NCI-H526 (cell line): ENCODE measurements around the gene ASPM.
A peak's percentile ranks its signal among the peaks of the same experiment; 100 is the strongest.

Source experiments
- DNase-seq, 2 experiments: peaks; one replicate each; lab custom pipeline; 2025; lab: John Stamatoyannopoulos, UW

Gene ASPM, protein sequence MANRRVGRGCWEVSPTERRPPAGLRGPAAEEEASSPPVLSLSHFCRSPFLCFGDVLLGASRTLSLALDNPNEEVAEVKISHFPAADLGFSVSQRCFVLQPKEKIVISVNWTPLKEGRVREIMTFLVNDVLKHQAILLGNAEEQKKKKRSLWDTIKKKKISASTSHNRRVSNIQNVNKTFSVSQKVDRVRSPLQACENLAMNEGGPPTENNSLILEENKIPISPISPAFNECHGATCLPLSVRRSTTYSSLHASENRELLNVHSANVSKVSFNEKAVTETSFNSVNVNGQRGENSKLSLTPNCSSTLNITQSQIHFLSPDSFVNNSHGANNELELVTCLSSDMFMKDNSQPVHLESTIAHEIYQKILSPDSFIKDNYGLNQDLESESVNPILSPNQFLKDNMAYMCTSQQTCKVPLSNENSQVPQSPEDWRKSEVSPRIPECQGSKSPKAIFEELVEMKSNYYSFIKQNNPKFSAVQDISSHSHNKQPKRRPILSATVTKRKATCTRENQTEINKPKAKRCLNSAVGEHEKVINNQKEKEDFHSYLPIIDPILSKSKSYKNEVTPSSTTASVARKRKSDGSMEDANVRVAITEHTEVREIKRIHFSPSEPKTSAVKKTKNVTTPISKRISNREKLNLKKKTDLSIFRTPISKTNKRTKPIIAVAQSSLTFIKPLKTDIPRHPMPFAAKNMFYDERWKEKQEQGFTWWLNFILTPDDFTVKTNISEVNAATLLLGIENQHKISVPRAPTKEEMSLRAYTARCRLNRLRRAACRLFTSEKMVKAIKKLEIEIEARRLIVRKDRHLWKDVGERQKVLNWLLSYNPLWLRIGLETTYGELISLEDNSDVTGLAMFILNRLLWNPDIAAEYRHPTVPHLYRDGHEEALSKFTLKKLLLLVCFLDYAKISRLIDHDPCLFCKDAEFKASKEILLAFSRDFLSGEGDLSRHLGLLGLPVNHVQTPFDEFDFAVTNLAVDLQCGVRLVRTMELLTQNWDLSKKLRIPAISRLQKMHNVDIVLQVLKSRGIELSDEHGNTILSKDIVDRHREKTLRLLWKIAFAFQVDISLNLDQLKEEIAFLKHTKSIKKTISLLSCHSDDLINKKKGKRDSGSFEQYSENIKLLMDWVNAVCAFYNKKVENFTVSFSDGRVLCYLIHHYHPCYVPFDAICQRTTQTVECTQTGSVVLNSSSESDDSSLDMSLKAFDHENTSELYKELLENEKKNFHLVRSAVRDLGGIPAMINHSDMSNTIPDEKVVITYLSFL (N-terminal part only)

DNA sequence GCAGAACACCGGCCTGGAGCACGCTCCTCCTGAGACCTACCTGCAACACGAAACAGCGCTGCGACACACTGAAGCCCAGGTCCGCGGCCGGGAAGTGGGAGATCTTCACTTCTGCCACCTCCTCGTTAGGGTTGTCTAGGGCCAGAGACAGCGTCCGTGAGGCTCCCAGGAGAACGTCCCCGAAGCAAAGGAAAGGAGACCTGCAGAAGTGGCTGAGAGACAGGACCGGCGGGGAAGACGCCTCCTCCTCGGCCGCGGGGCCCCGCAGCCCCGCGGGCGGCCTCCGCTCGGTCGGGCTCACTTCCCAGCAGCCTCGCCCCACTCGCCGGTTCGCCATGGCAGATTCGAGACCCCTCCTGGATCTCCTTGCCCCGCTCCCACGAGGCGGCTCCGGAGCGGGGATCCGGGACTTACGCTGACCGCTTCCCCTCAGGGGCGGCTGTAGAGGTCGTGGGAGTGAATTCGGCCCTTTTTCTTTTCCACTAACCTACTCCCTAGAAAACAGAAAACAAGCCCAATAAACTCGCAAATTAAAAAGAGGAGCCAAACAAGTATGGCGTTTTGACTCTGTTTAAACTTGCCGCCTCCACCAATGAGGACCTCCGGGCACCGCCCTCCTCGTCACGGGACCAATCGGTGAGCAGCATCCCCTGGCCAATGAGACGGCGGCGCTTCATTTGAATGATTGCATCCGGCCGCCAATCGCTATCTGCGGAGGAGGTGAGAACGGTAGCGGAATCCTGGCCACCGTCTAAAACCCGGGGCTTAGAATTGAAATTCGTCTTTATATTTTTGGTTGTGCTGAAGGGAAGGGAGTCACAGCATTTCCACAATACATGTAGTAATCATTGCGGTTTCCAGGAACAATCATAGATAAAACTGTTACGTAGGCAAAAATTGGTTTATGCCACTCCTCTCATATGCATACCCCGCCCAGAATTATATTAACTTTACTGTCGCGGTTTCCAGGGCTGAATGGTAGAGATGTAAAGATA is at the start of gene ASPM:
TSS of gene ASPM (minus strand) at position 569 of the 995 bp plus-strand sequence. CDS start at position 337, 232 bp downstream.
- peak; percentile 86 to 92 for DNase-seq

DNA sequence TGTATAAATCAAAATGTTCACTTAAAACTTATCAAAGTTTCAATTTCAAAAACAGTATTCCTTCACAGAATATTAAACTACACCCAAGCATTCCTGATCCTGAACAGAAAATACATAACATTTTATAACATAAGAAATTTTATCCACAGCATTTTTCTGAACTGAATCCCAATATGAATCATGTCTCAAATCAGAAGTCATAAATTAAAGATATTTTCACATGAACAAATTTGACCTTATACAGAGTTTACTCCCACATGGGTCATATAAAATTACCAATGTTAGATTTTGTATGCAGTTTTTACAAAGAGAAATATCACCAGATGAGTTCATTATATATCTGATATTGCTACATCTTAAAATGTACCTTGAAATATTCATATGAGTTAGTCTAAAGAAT is 48.6 kb upstream of the ASPM start:
- no peak for DNase-seq

DNA sequence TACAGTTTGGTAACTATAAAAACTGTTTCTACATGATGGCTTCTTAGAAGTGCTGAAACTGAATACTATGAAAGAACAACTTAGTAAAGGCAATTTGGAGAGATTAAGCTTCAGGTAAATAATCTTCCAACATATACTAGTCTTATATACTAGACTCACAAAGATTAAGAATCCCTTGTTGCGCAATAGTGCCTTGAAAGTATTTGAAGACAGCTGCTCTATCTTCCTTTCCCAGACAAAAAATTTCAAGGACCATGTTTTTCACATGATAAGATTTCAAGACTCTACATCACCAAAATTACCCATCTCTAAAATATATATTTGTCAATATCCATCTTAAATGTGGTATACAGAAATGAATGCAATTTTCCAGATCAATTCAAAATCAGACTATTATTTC is 37.7 kb upstream of the ASPM start:
- no peak for DNase-seq

DNA sequence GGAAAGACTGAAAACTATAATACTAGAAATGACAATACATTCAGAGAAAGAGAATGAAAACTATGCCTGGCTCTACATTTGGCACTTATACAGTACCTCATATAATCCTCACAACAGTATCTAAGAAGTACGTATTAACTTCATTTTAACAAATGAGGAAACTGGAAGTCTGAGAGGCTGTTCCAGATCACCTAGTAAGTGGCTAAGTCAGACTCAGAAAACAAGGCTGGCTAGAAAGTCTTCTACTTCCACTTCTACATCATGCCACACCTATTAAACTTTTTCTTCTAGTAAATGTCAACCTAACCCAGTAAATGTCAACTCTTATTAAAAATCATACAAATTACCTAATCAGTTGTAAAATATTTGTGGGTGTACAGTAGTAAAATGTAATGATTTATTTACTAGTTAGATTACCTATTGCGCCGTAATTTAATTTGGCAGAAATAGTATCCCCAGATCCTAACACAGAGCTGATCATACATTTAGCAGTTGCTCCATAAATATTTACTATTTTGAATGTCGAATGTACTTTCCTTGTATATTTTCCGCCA is 36.8 kb upstream of the ASPM start:
- no peak for DNase-seq

DNA sequence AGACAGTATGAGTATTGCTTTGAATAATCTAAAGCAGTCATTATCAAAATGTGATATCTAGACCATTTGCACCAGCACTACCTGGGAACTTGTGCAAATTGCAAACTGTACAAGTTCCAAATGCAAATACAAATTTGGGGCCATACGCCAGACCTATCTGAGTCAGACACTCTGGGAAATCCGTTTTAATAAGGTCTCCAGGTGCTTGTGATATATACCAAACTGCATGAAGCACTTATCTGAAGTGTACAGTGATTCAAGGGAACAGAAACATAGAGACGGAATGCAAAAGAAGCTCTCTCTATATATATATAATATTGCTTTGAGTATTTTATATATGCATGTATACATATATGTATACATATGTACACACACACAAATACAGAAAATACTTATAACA is 36.2 kb upstream of the ASPM start:
- no peak for DNase-seq

DNA sequence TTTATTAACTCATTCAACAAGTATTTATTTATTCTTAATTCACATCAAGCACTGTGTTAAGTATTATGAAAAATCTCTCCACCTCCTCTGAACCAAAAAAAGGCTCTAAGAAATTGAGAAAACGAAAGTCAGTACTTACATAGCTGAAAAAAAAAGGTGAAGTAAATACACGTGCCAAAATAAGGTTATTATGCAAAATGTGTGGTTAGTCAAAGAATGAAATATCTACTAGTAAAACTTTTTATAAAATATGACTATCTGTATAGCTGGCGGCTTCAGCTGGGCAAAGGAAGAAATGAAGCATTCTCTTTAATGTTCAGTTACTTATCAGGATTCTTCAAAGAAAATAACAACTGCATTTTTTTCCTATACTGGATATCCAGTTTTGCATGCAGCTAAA is 35.5 kb upstream of the ASPM start:
- DNase-seq: no peak

DNA sequence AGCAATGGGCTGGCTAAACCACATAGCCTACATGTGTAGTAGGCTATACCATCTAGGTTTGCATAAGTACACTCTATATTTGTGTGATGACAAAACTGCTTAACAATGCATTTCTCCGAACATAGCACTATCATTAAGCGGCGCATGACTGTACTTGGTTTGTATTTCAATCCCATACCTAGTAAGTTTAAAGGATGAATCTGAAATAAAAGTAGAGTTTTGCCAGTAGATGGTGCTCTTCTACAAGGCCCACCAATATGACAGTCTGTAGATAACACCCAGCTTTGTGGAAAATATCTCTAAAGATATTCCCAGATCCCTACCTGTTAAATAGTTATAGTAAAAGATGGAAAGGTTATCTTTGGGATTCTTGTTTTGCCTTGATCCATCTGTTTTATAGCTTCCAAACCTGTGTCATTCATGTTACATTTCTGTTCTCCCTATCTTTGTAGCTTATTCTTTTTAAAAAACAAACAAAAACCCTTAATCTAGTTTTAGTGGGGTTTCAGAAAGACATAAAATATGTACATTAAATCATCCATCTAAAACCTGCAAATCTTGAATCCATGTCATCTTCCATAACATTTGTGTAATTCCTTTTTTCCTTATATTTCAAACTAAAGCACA is 33.9 kb upstream of the ASPM start:
- DNase-seq: peak; percentile 55 to 77

DNA sequence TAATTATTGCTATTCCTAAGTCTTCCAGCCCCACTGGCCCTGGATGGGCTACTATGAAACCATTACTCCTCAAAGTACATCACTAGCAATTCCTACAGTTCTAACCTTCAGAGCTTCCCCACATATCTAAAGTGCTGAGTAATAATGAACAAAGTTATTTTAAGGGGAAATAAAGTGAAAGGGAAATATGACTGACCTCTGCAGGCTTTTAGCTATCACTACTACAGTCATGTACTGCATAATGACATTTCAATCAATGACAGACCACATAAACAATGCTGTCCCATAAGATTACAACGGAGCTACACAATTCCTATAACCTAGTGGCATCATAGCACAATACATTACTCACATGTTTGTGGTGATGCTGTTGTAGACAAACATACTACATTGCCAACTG is 32.5 kb upstream of the ASPM start:
- no peak for DNase-seq

DNA sequence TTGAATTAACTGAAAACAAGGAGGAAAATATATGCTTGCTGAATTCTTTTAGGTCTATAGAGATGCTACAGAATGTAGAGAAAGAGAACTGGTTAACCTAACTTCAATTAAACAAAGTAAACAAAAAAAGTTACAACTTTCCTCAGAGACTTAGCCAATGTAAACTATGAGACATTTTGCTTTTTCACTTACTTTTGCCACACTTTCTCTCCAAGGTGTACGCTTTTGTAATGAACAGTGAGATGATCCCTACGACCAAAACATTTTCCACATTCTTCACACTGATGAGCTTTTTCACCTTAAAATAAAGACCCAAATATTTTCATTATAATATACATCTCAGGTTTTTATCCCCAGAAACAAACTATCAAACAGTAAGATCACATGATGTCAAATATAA is 28.3 kb upstream of the ASPM start:
- DNase-seq: no peak

DNA sequence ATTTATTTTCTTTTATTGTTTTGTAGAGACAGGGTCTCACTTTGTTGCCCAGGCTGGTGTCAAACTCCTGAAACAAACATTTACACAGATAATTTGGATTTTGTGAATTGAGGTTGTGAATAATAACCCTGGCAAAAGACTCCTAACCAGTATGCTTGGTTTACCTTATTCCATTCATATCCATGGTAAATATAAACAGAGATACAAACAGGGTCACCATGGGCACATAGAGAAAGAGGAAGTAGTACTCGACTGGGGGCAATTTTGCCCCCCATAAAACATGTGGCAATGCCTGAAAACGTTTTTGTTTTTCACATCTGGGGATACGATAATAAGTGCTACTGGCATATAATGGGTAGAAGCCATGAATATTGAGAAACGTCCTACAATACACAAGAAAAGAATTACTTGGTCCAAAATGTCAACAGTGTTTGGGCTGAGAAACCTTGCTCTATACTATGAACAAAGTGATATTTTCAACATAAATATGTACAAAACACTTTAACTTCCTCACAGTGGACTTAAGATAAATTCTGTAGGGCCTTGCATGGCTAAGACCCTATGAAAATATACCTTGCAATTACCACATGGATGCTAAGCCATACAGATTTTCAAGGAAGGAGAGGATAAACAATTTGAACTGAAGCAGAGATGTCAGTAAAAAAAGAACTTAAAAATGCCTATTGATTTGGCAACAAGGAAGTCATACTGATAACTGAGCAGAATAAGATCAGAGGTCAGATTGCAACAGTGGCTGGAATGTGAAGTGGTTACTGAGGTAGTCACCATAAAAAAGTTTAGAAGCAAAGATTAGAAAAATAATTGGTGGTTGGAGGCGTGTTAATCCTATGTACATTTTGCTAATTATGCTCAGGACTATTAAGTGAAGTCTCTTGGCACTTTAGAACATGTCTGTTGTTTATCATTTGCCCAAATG is 27.4 kb upstream of the ASPM start:
- DNase-seq: no peak

DNA sequence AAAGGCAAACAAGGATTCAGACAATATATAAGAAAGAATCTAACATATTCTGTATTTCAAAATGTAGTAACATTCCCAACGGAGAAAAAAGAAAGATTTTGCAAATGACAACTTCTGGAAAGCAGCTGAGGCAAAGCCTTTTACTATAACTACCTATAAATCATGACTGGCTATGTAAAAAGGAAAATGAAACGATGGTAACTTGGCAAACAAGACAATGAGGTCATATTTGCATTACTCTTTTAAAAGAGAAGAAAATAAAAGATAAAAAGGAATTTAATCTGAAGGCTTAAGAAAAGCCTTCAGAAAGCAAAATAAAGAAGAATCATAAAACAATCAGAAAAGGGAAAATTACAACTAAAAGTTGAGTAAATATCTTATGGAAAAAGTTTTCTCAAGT is 25.1 kb upstream of the ASPM start:
- DNase-seq: no peak

DNA sequence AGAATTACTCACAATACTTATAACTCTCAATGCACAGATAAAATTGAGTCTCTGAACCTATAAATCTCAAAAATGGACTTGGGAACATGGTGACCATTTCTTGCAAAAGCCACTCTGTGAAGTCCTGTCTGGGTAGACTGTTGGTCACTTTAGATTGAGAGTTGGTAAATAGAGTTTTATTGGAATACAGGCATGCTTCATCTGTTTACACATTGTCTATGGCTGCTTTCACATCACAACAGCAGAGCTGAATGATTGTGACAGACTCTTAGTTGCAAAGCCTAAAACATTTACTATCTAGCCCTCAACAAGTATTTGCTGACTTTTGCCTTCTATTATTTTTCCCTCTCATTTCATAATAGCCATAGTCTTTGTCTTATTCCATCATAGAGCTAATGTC is 24.1 kb upstream of the ASPM start:
- no peak for DNase-seq

DNA sequence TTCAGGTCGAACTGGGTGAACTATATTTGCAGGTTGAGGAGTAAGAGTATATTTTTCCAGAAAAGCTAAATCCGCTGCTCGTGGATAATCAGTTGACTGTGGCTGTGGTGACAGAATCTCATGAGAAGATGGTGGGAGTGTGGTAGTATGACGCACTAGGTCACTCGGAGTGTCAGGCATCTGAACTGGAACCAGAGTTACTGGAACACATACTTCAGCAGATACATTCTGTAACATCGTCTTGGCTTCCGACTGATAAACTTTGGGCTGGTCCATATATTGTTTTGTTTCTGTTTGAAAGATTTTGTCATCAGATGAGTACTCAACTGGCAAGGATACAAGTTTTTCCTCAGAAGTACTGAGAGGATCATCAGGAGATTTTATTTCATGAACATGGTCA is 13.0 kb upstream of the ASPM start:
- DNase-seq: no peak

DNA sequence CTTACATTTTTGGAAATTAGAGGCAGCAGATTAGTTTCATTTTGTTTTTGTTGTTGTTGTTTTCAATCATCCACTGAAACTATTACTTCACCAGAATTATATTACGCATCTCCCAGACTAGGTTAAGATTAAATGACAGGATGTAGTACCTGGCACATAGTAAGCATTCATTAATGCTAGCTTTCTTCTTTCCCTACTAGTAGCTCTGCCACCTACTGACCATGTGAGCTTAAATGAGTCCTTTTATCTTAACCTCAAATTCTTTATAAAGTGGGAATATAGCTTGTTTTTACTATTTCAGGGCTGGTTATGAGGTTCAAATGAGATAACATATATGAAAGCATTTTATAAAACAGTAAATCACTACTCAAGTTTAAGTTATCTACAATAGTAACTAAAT is 10.2 kb upstream of the ASPM start:
- no peak for DNase-seq

DNA sequence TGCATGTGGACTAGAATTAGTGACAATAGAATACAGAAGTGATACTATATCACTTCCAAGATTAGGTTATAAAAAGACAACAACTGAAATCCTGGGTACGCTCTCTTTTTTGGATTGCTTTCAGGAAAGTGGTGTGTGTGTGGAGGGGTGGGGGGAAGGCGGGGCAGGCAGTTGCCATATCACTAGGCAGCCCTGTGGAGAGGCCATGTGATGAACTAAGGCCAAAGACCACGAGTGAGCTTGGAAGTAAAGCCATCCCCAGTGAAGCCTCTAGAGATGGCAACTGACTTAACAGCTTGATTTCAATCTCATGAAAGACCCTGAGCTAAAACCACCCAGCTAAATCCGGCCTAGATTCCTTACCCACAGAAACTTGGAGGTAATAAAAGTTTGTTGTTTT is 6.2 kb upstream of the ASPM start:
- no peak for DNase-seq

DNA sequence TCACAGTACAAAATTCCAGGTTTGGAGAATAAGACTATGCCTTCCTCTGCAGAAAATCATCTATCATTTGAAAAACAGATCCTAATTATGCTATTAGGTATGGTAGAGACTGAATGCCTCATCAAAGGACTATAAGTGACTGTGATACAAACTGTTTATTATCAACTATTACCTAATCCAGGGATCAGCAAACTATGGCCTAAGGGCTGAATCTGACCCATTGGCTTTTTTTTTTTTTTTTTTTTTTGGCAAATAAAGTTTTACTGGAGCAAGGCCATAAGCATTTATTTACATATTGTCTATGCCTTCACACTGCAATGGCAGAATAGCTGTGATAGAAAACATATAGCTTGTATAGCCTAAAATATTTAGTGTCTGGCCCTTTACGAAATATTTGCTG is 4.7 kb upstream of the ASPM start:
- DNase-seq: no peak

DNA sequence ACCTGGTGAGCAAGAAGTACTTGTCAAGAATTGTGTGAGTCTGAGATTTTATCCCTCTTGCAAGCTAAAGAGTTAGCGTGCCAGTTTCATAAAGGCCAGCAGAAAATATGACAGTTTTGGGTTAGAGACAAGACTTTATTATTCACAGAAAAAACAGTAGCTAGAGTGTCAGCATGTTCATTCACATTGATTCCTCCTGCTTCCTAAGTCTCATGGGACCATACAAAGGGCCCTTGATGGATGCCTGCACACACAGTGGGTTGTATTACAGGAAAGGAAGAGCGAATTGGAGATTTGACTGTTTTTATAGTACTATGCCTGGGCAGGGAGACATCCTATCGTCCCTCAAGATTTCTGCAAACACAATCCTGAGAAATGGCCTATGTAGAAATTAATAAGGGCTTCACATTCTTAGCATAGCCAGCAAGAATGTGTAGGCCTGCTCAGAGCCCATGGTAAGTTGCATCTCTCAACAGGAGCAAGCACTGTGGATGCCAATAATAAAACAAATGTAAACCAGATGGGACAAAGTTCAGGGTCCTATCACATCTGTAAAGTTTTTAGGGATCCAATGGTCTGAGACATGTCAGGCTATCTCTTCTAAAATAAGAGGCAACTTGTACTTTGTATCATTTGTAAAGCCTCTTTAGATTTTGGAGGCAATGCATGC is 4.0 kb upstream of the ASPM start:
- no peak for DNase-seq

DNA sequence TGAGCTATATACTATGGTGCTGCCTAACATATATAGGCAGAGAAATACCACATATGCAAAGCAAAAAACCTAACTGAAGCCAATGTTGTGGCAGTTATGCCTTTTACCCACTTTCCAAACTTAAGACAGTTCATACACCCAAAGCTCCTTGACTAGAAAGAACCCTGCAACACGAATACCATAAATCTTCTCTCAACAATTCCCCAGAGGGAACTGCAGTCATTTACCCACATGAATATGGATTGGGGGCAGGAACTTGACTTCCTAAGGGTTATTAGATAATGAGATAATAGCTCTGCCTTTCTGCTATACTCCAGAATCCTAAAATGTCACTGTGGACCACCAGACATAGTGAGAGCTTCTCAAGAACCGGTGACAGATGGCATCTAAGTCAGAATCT is 2.9 kb upstream of the ASPM start:
- DNase-seq: no peak
